Panc1 (cell line): Measurements from ENCODE around the gene RALGAPA1.

Experiments
- CTCF ChIP-seq: fragments of 450-650 bp; IDR thresholded peaks from 2 replicates; pipeline ENCODE4 v1.5.1; 2017; ENCODE audit warnings: mild to moderate bottlenecking
- POLR2AphosphoS5 ChIP-seq: IDR thresholded peaks from 2 replicates; pipeline ENCODE4 v1.6.1; 2012; ENCODE audit warnings: mild to moderate bottlenecking, low read depth, low read length, moderate library complexity
- REST ChIP-seq, 2 experiments: IDR thresholded peaks; 2 replicates each; pipeline ENCODE4 v1.6.1; 2011 to 2012; ENCODE audit warnings: low read depth in 2 of 2, control low read depth in 1 of 2, low read length in 1 of 2, mild to moderate bottlenecking in 1 of 2, moderate library complexity in 1 of 2; ENCODE audit not compliant: insufficient read depth in 1 of 2
- SIN3A ChIP-seq: IDR thresholded peaks from 2 replicates; pipeline ENCODE4 v1.6.1; 2012; ENCODE audit warnings: low read depth, mild to moderate bottlenecking, low read length, moderate library complexity, borderline replicate concordance; ENCODE audit not compliant: insufficient read depth

GRCh38 chr14:35810963-35811362 lies 1.9 kb upstream of the RALGAPA1 start:
- TF ChIP-seq CTCF (no peak), POLR2AphosphoS5 (no peak), REST (IDR thresholded peaks at IDR 0.05; ENCODE audit: insufficient read depth in 1 of 2, low read depth in 2 of 2, low read length in 1 of 2) (no peak), SIN3A (no peak)
